IMR-90 (cell line): Measurements from ENCODE around the gene EXT2. TPM values are rescaled to one million over a fixed set of nuclear protein-coding genes. Genes with fewer than 3 reads are reported as not detected.

Experiments
- ATAC-seq: fragments of 200-7000 bp; cut with Tn5 transposase; 2 replicates; pipeline ENCODE4 v1.9.1; 2020; ENCODE audit warnings: low read depth, mild to moderate bottlenecking, moderate library complexity
- BruUV-seq: library from RNA; stranded (reverse); fragments of 400-500 nt; replicated peaks from 2 replicates; lab custom pipeline; 2021; lab: Mats Ljungman, UMichigan
- CTCF ChIA-PET: fragments of 300-600 bp; formaldehyde crosslinking; extraction: SDS; loops from one replicate; lab custom pipeline; 2021; ENCODE audit warnings: antibody characterized with exemption; lab: Yijun Ruan, JAX
- POLR2A ChIA-PET: fragments of 300-600 bp; sonication (Branson Sonifier 250); formaldehyde crosslinking; loops from one replicate; lab custom pipeline; 2022; ENCODE audit warnings: antibody characterized with exemption; ENCODE audit not compliant: unreplicated experiment; lab: Charles Lee
- DNase-seq: peaks from one replicate; pipeline ENCODE4 v3.0.0; 2013
- H2AFZ ChIP-seq: replicated peaks from 2 replicates; pipeline ENCODE3; 2013; ENCODE audit warnings: low read length, mild to moderate bottlenecking; ENCODE audit not compliant: poor library complexity
- H2AK5ac ChIP-seq: 2 replicates; pipeline ENCODE4 v1.6.1; 2013; ENCODE audit warnings: low read depth, low read length, inconsistent platforms
- H2AK9ac ChIP-seq: replicated peaks from 2 replicates; pipeline ENCODE3; 2013; ENCODE audit warnings: mild to moderate bottlenecking, low read depth, low read length, moderate library complexity; ENCODE audit not compliant: poor library complexity
- H2BK120ac ChIP-seq: 2 replicates; pipeline ENCODE4 v1.6.1; 2013; ENCODE audit warnings: low read depth, low read length, inconsistent platforms
- H2BK15ac ChIP-seq: 3 replicates; pipeline ENCODE4 v1.6.1; 2013; ENCODE audit warnings: low read depth, low read length, inconsistent platforms
- H2BK20ac ChIP-seq: 2 replicates; pipeline ENCODE4 v1.6.1; 2013; ENCODE audit warnings: low read depth, mild to moderate bottlenecking, inconsistent platforms, low read length, moderate library complexity
- H2BK5ac ChIP-seq: 2 replicates; pipeline ENCODE4 v1.6.1; 2013; ENCODE audit warnings: mild to moderate bottlenecking, low read depth, low read length, inconsistent platforms; ENCODE audit not compliant: poor library complexity, severe bottlenecking
- H3K14ac ChIP-seq: replicated peaks from 2 replicates; pipeline ENCODE4 v1.6.1; 2013; ENCODE audit warnings: low read depth, low read length, inconsistent platforms
- H3K18ac ChIP-seq: 2 replicates; pipeline ENCODE4 v1.6.1; 2013; ENCODE audit warnings: low read depth, low read length, control low read depth
- H3K23ac ChIP-seq: 2 replicates; pipeline ENCODE4 v1.6.1; 2013; ENCODE audit warnings: low read depth, low read length, inconsistent platforms
- H3K27ac ChIP-seq: 2 replicates; pipeline ENCODE4 v1.5.1; 2013; ENCODE audit warnings: mild to moderate bottlenecking, control low read depth, low read length; ENCODE audit not compliant: insufficient read depth
- H3K27me3 ChIP-seq: 2 replicates; pipeline ENCODE4 v1.6.1; 2013; ENCODE audit warnings: low read length; ENCODE audit not compliant: control insufficient read depth, insufficient read depth
- H3K36me3 ChIP-seq: 2 replicates; pipeline ENCODE4 v1.6.1; 2013; ENCODE audit warnings: low read length, mixed read lengths; ENCODE audit not compliant: control insufficient read depth, insufficient read depth
- H3K4ac ChIP-seq: 2 replicates; pipeline ENCODE4 v1.6.1; 2013; ENCODE audit warnings: low read depth, low read length, inconsistent platforms
- H3K4me1 ChIP-seq: 2 replicates; pipeline ENCODE4 v1.6.1; 2013; ENCODE audit warnings: low read length, mixed read lengths; ENCODE audit not compliant: control insufficient read depth, insufficient read depth
- H3K4me2 ChIP-seq: 2 replicates; pipeline ENCODE4 v1.6.1; 2013; ENCODE audit warnings: low read depth, mild to moderate bottlenecking, control low read depth, low read length, moderate library complexity
- H3K4me3 ChIP-seq: 2 replicates; pipeline ENCODE4 v1.5.1; 2013; ENCODE audit warnings: low read depth, mild to moderate bottlenecking, control low read depth, low read length, moderate library complexity; ENCODE audit not compliant: insufficient read depth
- H3K56ac ChIP-seq: 2 replicates; pipeline ENCODE4 v1.6.1; 2013; ENCODE audit warnings: low read length, inconsistent platforms; ENCODE audit not compliant: insufficient read depth; ENCODE audit errors: extremely low read depth
- H3K79me1 ChIP-seq, 2 experiments: 2 replicates each; pipeline ENCODE4 v1.6.1; 2013; ENCODE audit warnings: low read length in 2 of 2, inconsistent platforms in 1 of 2, low read depth in 1 of 2
- H3K9ac ChIP-seq: 2 replicates; pipeline ENCODE4 v1.6.1; 2013; ENCODE audit warnings: low read depth, low read length, control low read depth
- H3K9me1 ChIP-seq: 2 replicates; pipeline ENCODE4 v1.6.1; 2013; ENCODE audit warnings: low read length, inconsistent platforms; ENCODE audit not compliant: insufficient read depth
- H3K9me3 ChIP-seq: 2 replicates; pipeline ENCODE4 v1.6.1; 2013; ENCODE audit warnings: low read length; ENCODE audit not compliant: control insufficient read depth, insufficient read depth
- H4K20me1 ChIP-seq: 2 replicates; pipeline ENCODE4 v1.6.1; 2013; ENCODE audit warnings: low read length, inconsistent platforms; ENCODE audit not compliant: insufficient read depth
- H4K5ac ChIP-seq: 2 replicates; pipeline ENCODE4 v1.6.1; 2013; ENCODE audit warnings: mild to moderate bottlenecking, low read depth, low read length, control low read depth
- H4K8ac ChIP-seq, 2 experiments: 2 replicates each; pipeline ENCODE4 v1.6.1; 2013; ENCODE audit warnings: low read depth in 2 of 2, low read length in 2 of 2, control low read depth in 1 of 2, inconsistent platforms in 1 of 2
- H4K91ac ChIP-seq: 2 replicates; pipeline ENCODE4 v1.6.1; 2013; ENCODE audit warnings: low read depth, low read length, inconsistent platforms; ENCODE audit not compliant: insufficient read depth
- BHLHE40 ChIP-seq: fragments of 150-350 bp; IDR thresholded peaks from 2 replicates; pipeline ENCODE4 v1.6.1; 2016; ENCODE audit warnings: mild to moderate bottlenecking, low read depth, low read length
- MAFK ChIP-seq: IDR thresholded peaks from 2 replicates; pipeline ENCODE4 v1.6.1; 2012; ENCODE audit warnings: low read depth, low read length, improper control_type of control experiment
- MXI1 ChIP-seq: IDR thresholded peaks from 2 replicates; pipeline ENCODE4 v1.6.1; 2012; ENCODE audit warnings: low read depth, mild to moderate bottlenecking, low read length, moderate library complexity, borderline replicate concordance
- POLR2A ChIP-seq: IDR thresholded peaks from 2 replicates; pipeline ENCODE4 v1.6.1; 2012; ENCODE audit warnings: mild to moderate bottlenecking, low read depth, low read length
- WGBS, 2 experiments: methylation state at CpG; one replicate each; pipeline versions ENCODE4 v1.1.5 to v1.1.7; 2013; ENCODE audit warnings: missing lambda C conversion rate in 2 of 2; ENCODE audit not compliant: insufficient read length in 1 of 2; ENCODE audit errors: extremely low coverage in 2 of 2; 5-methylcytosine and 5-hydroxymethylcytosine counted together
- dilution Hi-C: fragments of 300-500 bp; cut with HindIII; formaldehyde crosslinking; loops from one replicate; pipeline ENCODE4 v1.14.3; 2018; ENCODE audit warnings: low sequenced_read_pairs; ENCODE audit not compliant: unreplicated experiment
- in situ Hi-C: fragments of 300-500 bp; cut with MboI; formaldehyde crosslinking; loops from 3 replicates; pipeline ENCODE4 v1.14.3; 2019; ENCODE audit warnings: low sequenced_read_pairs, inconsistent platforms, mixed read lengths
- intact Hi-C: fragments of 100-400 bp; cut with micrococcal nuclease; formaldehyde crosslinking; loops from 2 replicates; pipeline ENCODE4 v1.10.0; 2022
- polyA plus RNA-seq, 3 experiments: library from polyadenylated mRNA; depleted of rRNA; stranded (reverse); fragments of >200 nt; gene quantifications; 2 replicates each; pipeline ENCODE4 v1.2.3, GENCODE V29; 2012; ENCODE audit warnings: low replicate concordance in 1 of 3
- total RNA-seq: library from RNA; depleted of rRNA; stranded (reverse); fragments of >200 nt; gene quantifications from 2 replicates; pipeline ENCODE4 v1.2.3, GENCODE V29; 2012

The EXT2 gene
- total and polyA plus RNA-seq, 2 of the 4 experiments (the other 2 are of a cell fraction) = 75.0 to 85.3 TPM

GRCh38 chr11:44112091-44112821 is 16.8 kb downstream of the EXT2 start:
- Histone ChIP-seq H3K14ac (no peak overlapping the region), H2BK5ac (no peak overlapping the region), H4K20me1 (peaks cover 22% of the 10 kb centered on the region), H2AFZ (no peak overlapping the region), H3K27ac (no peak overlapping the region), H4K8ac (no peak overlapping the region), H3K4ac (no peak overlapping the region), H3K23ac (no peak overlapping the region), H3K9ac (no peak overlapping the region), H2BK20ac (no peak overlapping the region), H3K27me3 (no peaks in the 10 kb centered on the region), H3K4me3 (no peak overlapping the region), H2BK15ac (no peak overlapping the region), H3K56ac (no peak overlapping the region), H3K9me3 (no peaks in the 10 kb centered on the region), H3K9me1 (peaks cover 10% of the 10 kb centered on the region), H3K36me3 (peaks cover 25% of the 10 kb centered on the region), H2AK5ac (no peak overlapping the region), H3K18ac (no peak overlapping the region), H3K79me1 (peaks cover 3 to 17% of the 10 kb centered on the region in 2 experiments; a peak in 3 of 4 replicates), H3K4me2 (no peak overlapping the region), H2BK120ac (no peak overlapping the region), H2AK9ac (no peak overlapping the region), H4K5ac (no peak overlapping the region), H3K4me1 (no peaks in the 10 kb centered on the region), H4K91ac (no peak overlapping the region)
- DNase-seq (peak; percentile 76), ATAC-seq (peak; percentile 73)
- POLR2A ChIA-PET = no interaction called here
- TF ChIP-seq MAFK (0 out of 2 replicates have a peak, but pooled peaks have one; percentile 19), POLR2A (no peak), BHLHE40 (0 out of 2 replicates have a peak, but pooled peaks have one; percentile 14), MXI1 (peak; percentile 99)
- intact Hi-C loops = no loop called here
- dilution Hi-C loops = no loop called here
- 0% methylated on average over 1 of the region's 7 CpGs; no CpG with 5 or more reads in 1 of the 2 experiments for WGBS, 2 experiments
- BruUV-seq = no TSS peak
- CTCF ChIA-PET = no interaction called here
- in situ Hi-C loops = loop anchor here (25.0 kb wide), 1 partner anchor 800 kb away; no protein-coding TSS in a partner anchor
